Placental epithelial cell (primary cell): Measurements from ENCODE around the gene SLC17A3. TPM values are rescaled to one million over a fixed set of nuclear protein-coding genes. Genes with fewer than 3 reads are reported as not detected.

Experiments
- total RNA-seq: library from RNA; depleted of rRNA; stranded (reverse); fragments of >200 nt; gene quantifications from 2 replicates; pipeline ENCODE4 v1.2.3, GENCODE V29; 2012

SLC17A3 gene
- total RNA-seq, result not detected in 2 replicates

GRCh38 chr6:25874118-25874517 lies at the start of gene SLC17A3:
SLC17A3 (minus strand) TSS chr6:25874243; CDS start chr6:25868387, 5,856 bp downstream.

GRCh38 chr6:25831532-25832306 lies 42.3 kb downstream of the SLC17A3 start, which contains the start of gene SLC17A1:
SLC17A1 (minus strand) TSS chr6:25832052; CDS start chr6:25830557, 1,495 bp downstream.

Other genes with a start within 250 kb of the SLC17A3 start
- gene SCGN, start 222.0 kb downstream of the SLC17A3 start, total RNA-seq, result not detected in 2 replicates
- gene SLC17A4, start 119.5 kb downstream of the SLC17A3 start, total RNA-seq, result under 0.01 TPM in 1 of 2 replicates, not detected in the other
- gene SLC17A1, start 42.2 kb downstream of the SLC17A3 start, total RNA-seq, result not detected in 2 replicates
- not detected in 2 replicates for gene SLC17A2, start 56.4 kb upstream of the SLC17A3 start, total RNA-seq
- gene TRIM38, start 88.6 kb upstream of the SLC17A3 start, total RNA-seq, result 6.5 and 6.7 TPM in 2 replicates
- 10.6 and 21.5 TPM in 2 replicates for gene HFE, start 213.2 kb upstream of the SLC17A3 start, total RNA-seq